HG02981 (cell line): Measurements from ENCODE around the gene PEAK3.
"Not testable (repeated sequence)": the region's sequence is repeated elsewhere in the genome, so short reads cannot be mapped to it uniquely, and the experiment has no call there.

Experiments
- ATAC-seq: cut with Tn5 transposase; IDR thresholded peaks from one replicate; pipeline ENCODE4 v1.9.1; 2021; ENCODE audit warnings: mild to moderate bottlenecking, moderate library complexity; ENCODE audit not compliant: unreplicated experiment

The PEAK3 gene

GRCh38 chr19:2289714-2290435, 7.9 kb upstream of the PEAK3 start:
- ATAC-seq: no peak

GRCh38 chr19:2288818-2289713, 7.1 kb upstream of the PEAK3 start:
- ATAC-seq: no peak

- no peak for ATAC-seq
These were observed 6.4 kb upstream of the PEAK3 start for GRCh38 chr19:2288338-2288817.

- ATAC-seq: no peak
These were observed 5.8 kb upstream of the PEAK3 start for GRCh38 chr19:2287585-2288337.

- no peak for ATAC-seq
These were observed 4.6 kb upstream of the PEAK3 start for GRCh38 chr19:2286402-2287140.

GRCh38 chr19:2283835-2284507, 2.0 kb upstream of the PEAK3 start:
- ATAC-seq: no peak

GRCh38 chr19:2282862-2283237, 875 bp upstream of the PEAK3 start:
- ATAC-seq: no peak

GRCh38 chr19:2281265-2282061, 512 bp downstream of the PEAK3 start:
- not testable (repeated sequence) for ATAC-seq

GRCh38 chr19:2280633-2281264, 1.2 kb downstream of the PEAK3 start:
- ATAC-seq: no peak

GRCh38 chr19:2278459-2279158, 3.4 kb downstream of the PEAK3 start:
- ATAC-seq: no peak

- ATAC-seq: no peak
These were observed 4.8 kb downstream of the PEAK3 start for GRCh38 chr19:2277138-2277537.

GRCh38 chr19:2276429-2276986, 5.5 kb downstream of the PEAK3 start:
- no peak for ATAC-seq

GRCh38 chr19:2275588-2276428, 6.2 kb downstream of the PEAK3 start:
- no peak for ATAC-seq

GRCh38 chr19:2274931-2275535, 6.9 kb downstream of the PEAK3 start:
- ATAC-seq: no peak

- ATAC-seq: no peak
These were observed 7.7 kb downstream of the PEAK3 start for GRCh38 chr19:2274185-2274711.
